ENCODE results near the gene DPPA2.

DNA sequence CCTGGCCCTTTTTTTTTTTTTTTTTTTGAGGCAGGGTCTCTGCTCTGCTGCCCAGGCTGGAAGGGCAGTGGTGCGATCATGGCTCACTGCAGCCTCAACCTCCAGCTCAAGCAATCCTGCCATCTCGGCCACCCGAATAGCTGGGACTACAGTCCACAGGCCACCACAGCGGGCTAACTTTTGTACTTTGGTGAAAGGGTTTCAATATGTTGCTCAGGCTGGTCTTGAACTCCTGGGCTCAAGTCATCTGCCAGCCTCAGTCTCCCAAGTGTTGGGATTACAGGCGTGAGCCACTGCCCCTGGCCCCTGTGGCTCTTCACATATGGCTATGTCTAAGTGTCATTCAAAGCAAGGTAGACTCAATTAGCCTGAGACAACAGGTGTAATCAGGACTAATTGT is 8.8 kb upstream of the DPPA2 start:
- TF ChIP-seq, protein P1, sequence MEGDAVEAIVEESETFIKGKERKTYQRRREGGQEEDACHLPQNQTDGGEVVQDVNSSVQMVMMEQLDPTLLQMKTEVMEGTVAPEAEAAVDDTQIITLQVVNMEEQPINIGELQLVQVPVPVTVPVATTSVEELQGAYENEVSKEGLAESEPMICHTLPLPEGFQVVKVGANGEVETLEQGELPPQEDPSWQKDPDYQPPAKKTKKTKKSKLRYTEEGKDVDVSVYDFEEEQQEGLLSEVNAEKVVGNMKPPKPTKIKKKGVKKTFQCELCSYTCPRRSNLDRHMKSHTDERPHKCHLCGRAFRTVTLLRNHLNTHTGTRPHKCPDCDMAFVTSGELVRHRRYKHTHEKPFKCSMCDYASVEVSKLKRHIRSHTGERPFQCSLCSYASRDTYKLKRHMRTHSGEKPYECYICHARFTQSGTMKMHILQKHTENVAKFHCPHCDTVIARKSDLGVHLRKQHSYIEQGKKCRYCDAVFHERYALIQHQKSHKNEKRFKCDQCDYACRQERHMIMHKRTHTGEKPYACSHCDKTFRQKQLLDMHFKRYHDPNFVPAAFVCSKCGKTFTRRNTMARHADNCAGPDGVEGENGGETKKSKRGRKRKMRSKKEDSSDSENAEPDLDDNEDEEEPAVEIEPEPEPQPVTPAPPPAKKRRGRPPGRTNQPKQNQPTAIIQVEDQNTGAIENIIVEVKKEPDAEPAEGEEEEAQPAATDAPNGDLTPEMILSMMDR (IDR thresholded peaks at IDR 0.05; ENCODE audit: low read length) = no peak
- TF ChIP-seq EZH2 (optimal IDR thresholded peaks at IDR 0.05; ENCODE audit: low read depth, low read length) (no peak), EZH2phosphoT487 (IDR thresholded peaks at IDR 0.05; ENCODE audit: low read length) (no peak)
